Muscle of back (tissue), 11 donors: Measurements from ENCODE around the gene APOBR. TPM values are rescaled to one million over a fixed set of nuclear protein-coding genes. Genes with fewer than 3 reads are reported as not detected.
"Not testable (repeated sequence)": the region's sequence is repeated elsewhere in the genome, so short reads cannot be mapped to it uniquely, and the experiment has no call there.

Experiments
- DNase-seq, 3 donors: peaks; one replicate each; pipeline versions ENCODE4 v3.0.0 to v3.0.0-alpha.2; 2013
- polyA plus RNA-seq, 10 donors: library from polyadenylated mRNA; unstranded; fragments of 120-200 nt; gene quantifications; one replicate each; pipeline ENCODE4 v1.2.1, GENCODE V29; 2013; ENCODE audit not compliant: insufficient read length in 10 of 10

Gene APOBR
- polyA plus RNA-seq, 10 donors: 0.34 to 2.6 (median 0.78) TPM

DNA sequence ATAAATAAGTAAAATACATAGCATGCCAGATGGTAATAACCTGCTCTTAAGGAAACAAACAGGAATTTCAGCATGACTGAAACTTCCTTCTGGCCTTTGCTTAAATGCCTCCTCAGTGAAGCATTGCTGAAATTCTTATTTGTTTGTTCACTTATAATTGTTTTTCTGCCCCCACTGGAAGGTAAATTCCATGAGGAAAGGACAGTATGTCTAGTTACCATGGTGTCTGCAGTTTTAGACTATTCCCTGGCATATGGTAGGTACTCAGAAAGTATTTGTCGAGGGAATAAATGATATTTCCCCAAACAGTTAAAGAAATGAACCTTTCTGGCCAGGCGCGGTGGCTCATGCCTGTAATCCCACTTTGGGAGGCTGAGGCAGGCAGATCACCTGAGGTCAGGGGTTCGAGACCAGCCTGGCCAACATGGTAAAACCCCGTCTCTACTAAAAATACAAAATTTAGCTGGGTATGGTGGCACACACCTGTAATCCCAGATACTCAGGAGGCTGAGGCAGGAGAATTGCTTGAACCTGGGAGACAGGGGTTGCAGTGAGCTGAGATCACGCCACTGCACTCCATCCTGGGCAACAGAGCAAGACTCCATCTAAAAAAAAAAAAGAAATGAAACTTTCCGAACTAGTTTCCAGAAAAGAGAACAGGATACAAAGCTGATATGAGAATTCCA lies 32.8 kb downstream of the APOBR start:
- DNase-seq: not testable (repeated sequence)

DNA sequence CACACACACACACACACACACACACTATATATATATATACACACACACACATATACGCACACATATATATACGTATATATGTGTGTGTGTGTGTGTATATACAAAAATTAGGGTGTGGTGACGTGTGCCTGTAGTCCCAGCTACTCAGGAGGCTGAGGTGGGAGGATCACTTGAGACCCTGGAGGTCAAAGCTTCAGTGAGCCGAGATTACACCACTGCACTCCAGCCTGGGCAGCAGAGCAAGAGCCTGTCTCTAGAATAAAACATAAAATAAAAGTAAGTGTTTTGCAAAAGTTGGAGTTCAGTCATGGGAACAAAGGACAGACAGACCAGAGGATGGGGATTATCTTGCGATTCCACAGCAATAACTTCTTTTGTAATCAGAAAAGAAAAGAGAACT lies 33.5 kb downstream of the APOBR start:
- DNase-seq: no peak

DNA sequence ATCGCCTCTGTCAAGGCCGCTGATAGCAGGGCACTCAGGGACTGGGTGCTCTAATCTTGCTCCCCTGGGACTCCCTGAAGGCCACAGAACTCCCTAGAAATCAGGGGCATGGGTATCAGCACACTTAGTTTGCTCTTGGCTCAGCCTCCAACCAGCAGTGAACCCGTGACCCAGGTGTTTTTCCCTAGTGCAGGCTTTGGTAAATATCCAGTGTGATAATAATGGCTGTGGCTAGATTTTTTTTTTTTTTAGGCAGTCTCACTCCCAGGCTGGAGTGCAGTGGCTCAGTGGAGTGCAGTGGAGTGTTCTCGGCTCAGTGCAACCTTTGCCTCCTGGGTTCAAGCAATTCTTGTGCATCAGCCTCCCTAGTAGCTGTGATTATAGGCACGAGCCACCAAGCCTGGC lies 34.0 kb downstream of the APOBR start:
- no peak for DNase-seq

DNA sequence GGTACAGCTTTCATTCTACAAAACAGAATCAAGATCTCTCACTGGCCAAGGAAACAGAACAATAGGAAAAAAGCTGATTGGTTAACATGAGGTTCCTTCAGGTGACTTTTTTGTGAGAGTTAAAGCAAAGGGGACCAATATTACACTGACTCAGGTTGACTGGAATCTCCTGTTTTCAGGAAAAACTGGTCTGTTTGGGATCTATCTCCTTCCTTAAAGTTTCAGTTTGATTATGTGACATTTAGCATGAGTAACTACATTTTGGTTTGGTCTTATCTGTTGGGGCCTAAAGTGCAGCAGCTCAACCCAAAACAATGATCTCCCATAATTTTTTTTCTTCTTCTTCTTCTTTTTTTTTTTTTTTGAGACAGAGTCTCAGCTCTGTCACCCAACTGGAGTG lies 34.7 kb downstream of the APOBR start:
- no peak for DNase-seq

GRCh38 chr16:28531777-28532744 lies 37.6 kb downstream of the APOBR start:
- peak in 2 of 3 donors; percentile 53 to 69 for DNase-seq

DNA sequence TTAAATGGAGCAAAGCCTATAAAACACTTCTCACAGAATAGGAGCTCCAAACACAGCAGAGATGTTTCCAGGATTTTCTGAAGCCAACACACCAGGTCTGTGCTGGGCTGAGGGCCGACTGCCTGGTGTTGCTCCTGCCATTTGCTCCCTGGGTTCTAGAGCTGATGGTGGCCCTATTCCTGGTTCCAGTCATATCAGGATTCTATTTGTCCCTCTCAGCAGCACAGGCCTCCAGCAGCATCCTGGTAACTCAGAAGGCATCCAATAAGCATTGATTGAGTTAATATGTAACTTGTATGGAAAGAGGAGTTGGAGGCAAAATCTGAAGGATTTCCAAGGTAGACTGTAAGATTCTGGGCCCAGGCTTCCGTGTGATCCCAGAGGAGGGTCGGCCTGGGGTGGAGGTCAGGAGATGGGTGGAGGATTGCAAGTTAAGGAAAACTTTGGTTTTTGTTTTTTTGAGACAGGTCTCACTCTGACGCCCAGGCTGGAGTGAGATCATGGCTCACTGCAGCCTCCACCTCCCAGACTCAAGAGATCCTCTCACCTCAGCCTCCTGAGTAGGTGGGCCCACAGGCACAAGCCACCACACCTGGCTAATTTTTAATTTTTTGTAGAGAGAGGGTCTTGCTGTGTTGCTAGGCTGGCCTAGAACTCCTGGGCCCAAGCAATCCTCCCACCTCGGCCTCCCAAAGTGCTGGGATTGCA lies 38.7 kb downstream of the APOBR start:
- no peak for DNase-seq

DNA sequence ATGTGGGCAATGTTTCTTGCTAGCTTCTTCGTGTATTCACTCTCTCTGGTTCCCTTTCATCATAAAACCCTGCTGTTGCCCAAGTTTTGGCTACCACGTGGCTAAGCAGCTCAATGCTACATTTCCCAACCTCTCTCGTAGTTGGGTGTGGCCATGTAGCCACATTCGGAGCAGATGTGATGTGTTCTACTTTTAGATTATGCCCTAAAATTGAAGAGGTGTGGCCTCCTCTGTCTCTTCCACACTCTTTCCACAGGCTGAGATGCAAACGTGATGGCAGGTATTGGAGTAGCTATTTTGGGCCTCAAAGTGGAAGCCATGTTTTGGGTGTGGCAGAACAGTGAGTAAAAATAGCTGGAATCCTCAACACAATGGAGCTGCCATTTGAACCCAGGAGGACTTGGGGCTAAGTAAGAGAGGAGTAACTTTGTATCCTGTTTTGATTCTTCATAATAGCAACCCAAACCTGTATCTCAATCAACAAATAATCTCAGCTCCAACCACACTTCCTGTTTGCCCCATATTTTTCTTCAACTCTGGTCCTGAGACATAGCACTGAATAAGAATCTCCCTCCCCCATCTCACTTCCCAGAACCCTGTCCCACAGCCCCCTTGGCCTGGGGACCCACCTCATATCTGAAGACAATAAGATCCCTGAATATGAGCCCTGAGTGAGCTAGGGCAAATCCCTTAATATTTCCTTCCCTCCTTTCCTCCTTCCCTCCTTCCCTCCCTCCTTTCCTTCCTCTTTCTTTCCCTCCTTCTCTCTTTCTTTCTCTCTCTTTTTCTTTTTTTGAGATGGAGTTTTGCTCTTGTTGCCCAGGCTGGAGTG lies 40.3 kb downstream of the APOBR start:
- no peak for DNase-seq

- no peak for DNase-seq
Measured at GRCh38 chr16:28537076-28537475, 42.6 kb downstream of the APOBR start.

DNA sequence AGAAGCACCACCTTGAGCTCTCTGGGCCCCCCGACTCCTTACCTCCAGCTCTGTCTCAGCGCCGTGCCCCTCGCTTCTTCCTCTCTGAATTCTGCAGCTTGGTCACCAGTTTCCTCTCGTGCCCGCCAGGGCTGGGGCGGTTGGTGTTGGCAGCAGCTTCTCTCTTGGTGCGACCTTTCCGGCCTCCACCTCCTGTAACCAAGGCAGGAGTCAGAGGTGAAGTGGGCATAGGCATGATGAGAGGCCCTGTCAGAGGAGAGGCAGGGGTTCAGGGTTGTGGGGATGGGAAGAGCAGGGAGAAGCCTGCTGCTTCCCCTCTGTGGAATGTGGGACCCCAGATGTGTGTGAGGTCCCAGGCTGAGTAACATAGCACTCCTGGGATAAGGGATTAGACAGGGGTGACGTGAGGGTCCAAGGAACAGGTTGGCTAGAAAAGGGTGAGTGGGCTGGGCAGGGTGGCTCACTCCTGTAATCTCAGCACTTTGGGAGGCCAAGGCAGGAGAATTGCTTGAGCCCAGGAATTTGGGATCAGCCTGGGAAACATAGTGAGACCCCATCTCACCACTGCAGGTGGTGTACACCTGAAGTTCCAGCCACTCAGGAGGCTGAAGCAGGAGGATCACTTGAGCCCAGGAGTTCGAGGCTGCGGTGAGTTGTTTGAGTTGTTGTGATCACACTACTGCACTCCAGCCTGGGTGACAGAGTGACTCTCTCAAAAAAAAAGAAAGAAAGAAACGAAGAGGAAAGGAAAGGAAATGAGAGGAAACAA lies 43.7 kb downstream of the APOBR start:
- DNase-seq: no peak

DNA sequence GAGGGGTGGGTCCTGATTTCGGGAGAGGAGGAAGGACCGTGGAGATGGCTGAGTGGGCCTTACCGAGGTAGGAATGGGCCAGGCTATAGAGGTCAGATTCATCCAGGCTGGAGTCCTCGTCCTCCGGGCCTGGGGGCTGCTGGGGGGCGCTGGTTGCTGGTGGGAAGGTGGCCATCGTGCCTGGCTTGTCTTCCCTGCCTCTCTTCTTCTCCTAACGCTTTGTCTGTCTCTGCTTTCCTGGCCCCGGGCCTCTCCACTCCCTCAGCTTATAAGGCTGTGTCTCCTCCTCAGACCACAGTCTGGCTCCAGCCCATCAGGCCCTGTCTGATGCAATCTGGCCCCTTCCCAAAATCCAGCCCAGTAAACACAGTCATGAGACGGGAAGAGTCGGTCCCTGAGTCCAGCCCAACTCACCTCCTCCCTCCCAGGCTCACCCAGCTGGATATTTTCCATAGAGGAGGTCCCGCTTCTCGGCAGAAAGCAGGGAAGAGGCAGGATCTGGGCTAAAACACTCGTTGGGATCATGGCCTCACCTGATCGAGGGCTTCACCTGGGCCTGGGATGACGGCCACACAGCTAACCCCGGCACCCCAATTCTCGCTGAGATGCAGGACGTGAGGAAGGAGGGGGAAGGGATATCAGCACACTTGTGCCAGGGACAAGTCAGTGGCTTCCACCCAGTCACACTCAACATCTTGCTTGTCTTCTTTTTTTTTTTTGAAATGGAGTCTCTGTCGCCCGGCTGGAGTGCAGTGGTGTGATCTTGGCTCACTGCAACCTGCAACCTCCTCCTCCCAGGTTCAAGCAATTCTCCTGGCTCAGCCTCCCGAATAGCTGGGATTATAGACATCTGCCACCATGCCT lies 44.5 kb downstream of the APOBR start, which contains the start of gene NUPR1:
NUPR1 (minus strand) TSS at position 242 of the 864 bp plus-strand sequence; CDS start at position 175, 67 bp downstream.
- DNase-seq: peak; percentile 97 to 98 (median 97)

DNA sequence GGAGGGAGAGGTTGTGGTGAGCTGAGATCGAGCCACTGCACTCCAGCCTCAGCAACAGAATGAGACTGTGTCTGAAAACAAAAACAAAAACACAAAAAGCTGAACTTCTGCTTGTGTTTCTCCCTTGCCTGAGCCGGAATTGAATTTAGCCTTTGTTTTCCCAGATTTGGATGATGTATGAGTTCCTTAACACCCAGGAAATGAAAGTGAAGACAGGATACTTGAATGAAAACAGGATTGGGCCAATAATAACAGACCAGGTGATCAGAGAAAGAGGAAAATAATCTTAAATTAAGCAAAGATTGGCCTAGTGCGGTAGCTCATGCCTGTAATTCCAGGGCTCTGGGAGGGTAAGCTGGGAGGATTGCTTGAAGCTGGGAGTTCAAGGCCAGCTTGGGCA lies 45.9 kb downstream of the APOBR start:
- DNase-seq: no peak

DNA sequence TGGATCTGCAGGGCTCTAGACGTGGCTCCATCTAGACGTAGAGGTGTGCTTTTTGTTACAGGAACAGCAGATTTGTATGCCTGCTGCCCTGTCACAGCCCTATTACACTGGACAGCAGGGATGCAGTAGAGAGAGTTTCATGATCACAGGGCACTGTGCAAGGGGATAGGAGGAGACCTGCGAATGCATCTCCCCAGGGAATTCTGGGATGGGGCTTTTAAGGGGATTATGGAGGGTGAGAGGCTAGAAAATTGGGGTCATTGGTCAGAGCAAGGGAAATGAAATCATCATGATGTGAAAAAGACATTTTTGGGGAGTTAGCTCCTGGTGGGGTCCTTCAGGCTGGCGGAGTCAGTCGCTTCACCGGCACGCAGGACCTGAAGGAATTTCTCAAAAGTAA lies 48.2 kb downstream of the APOBR start:
- no peak for DNase-seq

- peak in 1 of 3 donors; percentile 43 for DNase-seq
Measured at GRCh38 chr16:28543072-28543471, 48.6 kb downstream of the APOBR start.

DNA sequence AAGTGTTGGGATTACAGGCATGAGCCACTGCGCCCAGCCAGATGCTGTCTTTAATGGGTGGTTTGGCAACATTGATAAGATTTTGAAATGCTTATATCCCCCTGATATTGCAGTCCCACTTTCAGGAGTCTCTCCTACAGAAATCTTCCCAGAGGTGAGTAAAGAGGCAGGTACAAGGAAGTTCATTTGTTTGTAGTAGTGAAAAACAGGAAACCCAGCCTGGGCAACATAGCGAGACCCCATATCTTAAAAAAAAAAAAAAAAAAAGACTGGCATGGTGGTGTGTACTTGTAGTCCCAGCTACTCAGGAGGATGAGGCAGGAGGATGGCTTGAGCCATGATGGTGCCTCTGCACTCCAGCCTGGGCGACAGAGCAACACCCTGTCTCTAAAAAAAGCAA lies 50.6 kb downstream of the APOBR start:
- DNase-seq: no peak

DNA sequence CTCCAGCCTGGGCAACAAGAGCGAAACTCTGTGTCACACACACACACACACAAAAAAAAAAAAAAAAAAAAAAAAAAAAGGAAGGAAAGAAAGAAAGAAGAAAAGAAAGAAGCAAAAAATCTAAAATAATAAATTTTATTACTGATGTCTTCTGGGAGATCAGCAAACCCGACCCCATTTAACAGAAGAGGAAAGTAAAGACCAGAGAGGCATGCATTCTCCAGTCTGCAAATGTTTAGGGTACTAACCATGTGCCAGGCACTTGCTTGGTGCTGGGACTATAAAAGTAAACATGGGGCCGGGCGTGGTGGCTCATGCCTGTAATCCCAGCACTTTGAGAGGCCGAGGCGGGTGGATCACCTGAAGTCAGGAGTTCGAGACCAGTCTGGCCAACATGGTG lies 51.5 kb downstream of the APOBR start:
- not testable (repeated sequence) for DNase-seq

- DNase-seq: no peak
Measured at GRCh38 chr16:28546626-28547025, 52.2 kb downstream of the APOBR start.

DNA sequence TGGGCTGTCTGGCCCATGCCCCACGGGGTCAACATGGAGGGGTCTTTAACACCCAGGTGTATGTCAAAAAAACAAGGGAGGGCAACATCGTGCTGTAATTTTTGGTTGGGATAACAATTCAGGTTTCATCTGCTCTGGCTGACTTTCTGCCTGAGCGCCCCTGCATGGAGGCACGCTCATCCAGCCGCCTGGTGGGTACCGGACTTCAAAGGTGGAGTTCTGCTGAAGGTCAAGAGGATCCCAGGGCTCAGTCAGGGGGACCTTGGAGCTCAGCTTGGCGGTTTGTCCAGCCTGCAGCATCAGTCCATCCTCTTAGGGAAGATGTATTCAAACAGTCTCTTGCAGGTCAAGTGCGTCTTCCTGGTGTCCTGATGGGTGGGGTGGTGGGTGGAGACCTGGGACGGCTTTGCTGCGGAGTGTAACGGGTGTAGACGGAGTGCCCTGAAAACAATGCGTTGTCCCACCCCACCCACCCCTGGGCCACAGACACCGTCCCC lies 53.9 kb downstream of the APOBR start:
- DNase-seq: no peak
